Stimulated activated CD8-positive, alpha-beta memory T cell treated with anti-CD3 and anti-CD28 coated beads, Interleukin-7, amount 100 ng/mL, for 24 hours (primary cell): Measurements from ENCODE around the gene FGF13.

Source experiments
- DNase-seq: peaks from one replicate; pipeline ENCODE4 v3.0.0-alpha.2; 2020; ENCODE audit warnings: low read depth

The FGF13 gene

DNA sequence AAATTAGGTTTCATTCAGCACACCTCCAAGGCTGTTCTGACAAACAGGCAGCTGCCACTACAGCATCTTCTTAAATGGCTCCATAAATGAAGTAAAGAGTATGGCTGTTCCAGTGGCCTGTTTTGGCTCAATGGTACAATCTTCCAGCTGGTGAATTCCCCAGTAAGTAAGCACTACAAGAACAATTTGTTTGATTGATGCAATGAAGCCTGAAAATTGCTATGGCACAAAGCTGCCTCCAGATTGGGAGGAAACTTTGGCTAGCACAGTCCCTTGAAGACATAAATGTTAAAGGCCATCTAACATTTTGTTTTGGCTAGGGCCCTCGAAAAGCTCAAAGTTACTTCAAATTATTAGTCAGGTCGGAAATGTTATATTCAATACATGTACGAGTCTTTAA is 47.5 kb downstream of the FGF13 start:
- no peak for DNase-seq

DNA sequence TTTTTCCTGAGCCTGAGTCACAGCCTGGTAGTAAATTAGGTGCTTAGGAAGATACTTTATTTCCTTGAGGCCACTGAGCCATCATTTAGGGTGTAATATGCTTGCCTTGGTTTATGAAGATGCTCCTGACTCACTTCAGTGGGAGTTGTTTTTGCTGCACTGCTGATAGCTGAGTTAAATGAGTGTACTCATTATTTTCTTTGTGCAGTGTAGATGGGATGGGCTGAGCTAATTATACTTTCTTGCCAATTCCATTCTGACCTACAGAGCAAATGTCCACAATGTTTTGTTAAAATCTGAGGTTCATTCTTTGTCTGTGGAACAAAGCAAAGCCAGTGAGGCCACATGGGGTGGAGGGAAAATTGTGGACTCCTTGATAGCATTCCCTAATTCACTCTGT is 60.0 kb downstream of the FGF13 start:
- no peak for DNase-seq

DNA sequence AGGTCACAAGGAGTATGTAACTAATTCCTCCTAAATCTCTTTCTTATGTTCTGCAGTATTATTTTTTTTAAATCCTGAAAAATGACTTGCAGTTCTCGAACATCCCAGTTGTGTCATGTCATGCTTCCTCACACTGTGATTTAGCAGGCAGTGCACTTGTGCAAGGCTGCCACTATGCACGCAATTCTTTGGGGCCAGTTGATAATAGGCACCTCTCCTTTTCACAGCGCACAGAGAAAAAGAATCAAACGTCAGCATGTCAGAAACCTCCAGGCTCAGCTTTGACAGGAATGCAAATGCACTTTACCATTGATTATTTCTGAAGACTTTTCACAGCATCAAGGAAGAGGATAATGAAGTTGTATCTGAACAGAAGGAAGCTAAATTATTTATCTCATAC is 62.9 kb downstream of the FGF13 start:
- DNase-seq, result no peak

DNA sequence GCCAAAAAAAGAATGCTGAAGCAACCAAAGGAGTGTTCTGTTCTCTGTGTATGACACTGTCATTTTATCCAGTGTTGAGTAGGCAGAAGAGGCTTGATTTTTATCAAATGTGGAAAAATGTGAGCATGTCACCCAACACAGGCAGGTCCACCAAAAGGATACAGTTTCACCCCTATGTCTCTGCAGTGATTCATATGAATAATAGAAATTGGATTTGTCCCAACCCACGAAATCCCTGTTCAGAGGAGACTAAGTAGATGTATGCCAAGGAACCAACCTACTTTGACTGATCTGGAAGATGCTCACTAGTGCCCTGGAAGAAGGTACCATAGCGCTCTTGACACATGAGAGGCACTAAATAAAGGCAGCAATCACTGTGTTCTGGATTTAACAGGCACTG is 72.5 kb downstream of the FGF13 start:
- DNase-seq, result no peak
